ENCODE data around the gene ZNF107. TPM values are rescaled to one million over a fixed set of nuclear protein-coding genes. Genes with fewer than 3 reads are reported as not detected.

Gene ZNF107
- total and polyA plus RNA-seq, 2 of the 4 experiments (the other 2 are of a cell fraction): 2.0 to 2.5 TPM

GRCh38 chr7:64666663-64667050 lies 724 bp downstream of the ZNF107 start:
- H2BK5ac ChIP-seq (ENCODE audit: low read depth, low read length, poor library complexity, severe bottlenecking): no peak overlapping the region
- H3K56ac ChIP-seq (ENCODE audit: extremely low read depth, insufficient read depth, low read length): no peak overlapping the region
- H2BK15ac ChIP-seq (ENCODE audit: low read depth, low read length): no peak overlapping the region
- no peak overlapping the region for H3K18ac ChIP-seq (ENCODE audit: low read depth, low read length)
- peak overlapping the region; percentile 74 for H3K9ac ChIP-seq (ENCODE audit: low read depth, low read length)
- H2AFZ ChIP-seq (replicated peaks; ENCODE audit: low read length, poor library complexity): peak overlapping the region; percentile 97
- no CpG with 5 or more reads among the region's 2 CpGs for WGBS, 2 experiments (ENCODE audit: extremely low coverage in 2 of 2, insufficient read length in 1 of 2)
- H3K9me3 ChIP-seq (ENCODE audit: control insufficient read depth, insufficient read depth, low read length): no peaks in the 10 kb centered on the region
- peak overlapping the region; percentile 82; the same call in 1 of the 2 replicates for H3K27ac ChIP-seq (ENCODE audit: insufficient read depth, low read length)
- no peaks in the 10 kb centered on the region; the same call in 1 of the 2 replicates for H3K4me1 ChIP-seq (ENCODE audit: control insufficient read depth, insufficient read depth, low read length)
- H3K36me3 ChIP-seq (ENCODE audit: control insufficient read depth, insufficient read depth, low read length): peaks cover 17% of the 10 kb centered on the region
- TF ChIP-seq SMC3 (IDR thresholded peaks at IDR 0.05; ENCODE audit: low read depth, low read length) (no peak), CTCF (conservative IDR thresholded peaks at IDR 0.05; ENCODE audit: low read depth, low read length) (no peak), FOS (IDR thresholded peaks at IDR 0.05; ENCODE audit: low read depth, low read length) (no peak), BHLHE40 (IDR thresholded peaks at IDR 0.05; ENCODE audit: low read depth, low read length) (no peak), USF2 (IDR thresholded peaks at IDR 0.05; ENCODE audit: low read depth, low read length) (no peak), CHD1 (IDR thresholded peaks at IDR 0.05; ENCODE audit: low read depth, low read length) (no peak), POLR2A (IDR thresholded peaks at IDR 0.05; ENCODE audit: low read depth, low read length) (no peak), NFE2L2 (IDR thresholded peaks at IDR 0.05; ENCODE audit: low read depth, low read length) (no peak), RFX5 (IDR thresholded peaks at IDR 0.05; ENCODE audit: low read depth, low read length) (no peak), RAD21 (IDR thresholded peaks at IDR 0.05; ENCODE audit: low read length) (no peak), RCOR1 (IDR thresholded peaks at IDR 0.05; ENCODE audit: insufficient replicate concordance, low read length) (no peak), CEBPB (IDR thresholded peaks at IDR 0.05; ENCODE audit: low read depth, low read length) (no peak), MAFK (IDR thresholded peaks at IDR 0.05; ENCODE audit: low read depth, low read length) (no peak), MXI1 (IDR thresholded peaks at IDR 0.05; ENCODE audit: borderline replicate concordance, low read depth, low read length) (no peak), MAZ (IDR thresholded peaks at IDR 0.05; ENCODE audit: borderline replicate concordance, low read depth, low read length) (no peak), ELK1 (IDR thresholded peaks at IDR 0.05; ENCODE audit: borderline replicate concordance, low read depth, low read length) (no peak)
- no peak overlapping the region for H2BK120ac ChIP-seq (ENCODE audit: low read depth, low read length)
- H4K20me1 ChIP-seq (ENCODE audit: insufficient read depth, low read length): no peaks in the 10 kb centered on the region
- H3K4me3 ChIP-seq (ENCODE audit: insufficient read depth, low read depth, low read length): peak overlapping the region; percentile 99
- H3K9me1 ChIP-seq (ENCODE audit: insufficient read depth, low read length): no peaks in the 10 kb centered on the region
- peaks cover 0 to 16% of the 10 kb centered on the region in 2 experiments; a peak in 3 of 4 replicates for H3K79me1 ChIP-seq (ENCODE audit: low read depth in 1 of 2, low read length in 2 of 2)
- no peak for DNase-seq
- H4K8ac ChIP-seq (ENCODE audit: low read depth in 2 of 2, low read length in 2 of 2): no peak overlapping the region
- H3K4ac ChIP-seq (ENCODE audit: low read depth, low read length): no peak overlapping the region
- no peak overlapping the region for H2AK9ac ChIP-seq (replicated peaks; ENCODE audit: low read depth, low read length, poor library complexity)
- BruUV-seq (replicated peaks): no TSS peak
- no peak overlapping the region for H3K14ac ChIP-seq (replicated peaks; ENCODE audit: low read depth, low read length)
- dilution Hi-C loops (cut with HindIII; ENCODE audit: low sequenced_read_pairs, unreplicated experiment) (no loop called here), intact Hi-C loops (cut with micrococcal nuclease) (loop anchor here (5.0 to 10.0 kb wide), 2 partner anchors 112 to 126 kb away; partner anchors contain the start of gene ZNF138), in situ Hi-C loops (cut with MboI; ENCODE audit: low sequenced_read_pairs) (no loop called here)
- H3K4me2 ChIP-seq (ENCODE audit: low read depth, low read length): peak overlapping the region; percentile 87
- H4K91ac ChIP-seq (ENCODE audit: insufficient read depth, low read depth, low read length): no peak overlapping the region
- ChIA-PET CTCF (interaction anchor here (0.5 kb wide), 1 partner anchor 120 kb away, joined by 4 read pairs; no protein-coding TSS in a partner anchor), POLR2A (ENCODE audit: unreplicated experiment) (no interaction called here)
- H3K27me3 ChIP-seq (ENCODE audit: control insufficient read depth, insufficient read depth, low read length): no peaks in the 10 kb centered on the region
- H3K23ac ChIP-seq (ENCODE audit: low read depth, low read length): no peak overlapping the region
- no peak overlapping the region for H2BK20ac ChIP-seq (ENCODE audit: low read depth, low read length)
- H4K5ac ChIP-seq (ENCODE audit: low read depth, low read length): no peak overlapping the region
- no peak for ATAC-seq (ENCODE audit: low read depth)
- H2AK5ac ChIP-seq (ENCODE audit: low read depth, low read length): no peak overlapping the region
